ENCODE measurements around the gene ZC3H12C.
A peak's percentile ranks its signal among the peaks of the same experiment; 100 is the strongest.

DNA sequence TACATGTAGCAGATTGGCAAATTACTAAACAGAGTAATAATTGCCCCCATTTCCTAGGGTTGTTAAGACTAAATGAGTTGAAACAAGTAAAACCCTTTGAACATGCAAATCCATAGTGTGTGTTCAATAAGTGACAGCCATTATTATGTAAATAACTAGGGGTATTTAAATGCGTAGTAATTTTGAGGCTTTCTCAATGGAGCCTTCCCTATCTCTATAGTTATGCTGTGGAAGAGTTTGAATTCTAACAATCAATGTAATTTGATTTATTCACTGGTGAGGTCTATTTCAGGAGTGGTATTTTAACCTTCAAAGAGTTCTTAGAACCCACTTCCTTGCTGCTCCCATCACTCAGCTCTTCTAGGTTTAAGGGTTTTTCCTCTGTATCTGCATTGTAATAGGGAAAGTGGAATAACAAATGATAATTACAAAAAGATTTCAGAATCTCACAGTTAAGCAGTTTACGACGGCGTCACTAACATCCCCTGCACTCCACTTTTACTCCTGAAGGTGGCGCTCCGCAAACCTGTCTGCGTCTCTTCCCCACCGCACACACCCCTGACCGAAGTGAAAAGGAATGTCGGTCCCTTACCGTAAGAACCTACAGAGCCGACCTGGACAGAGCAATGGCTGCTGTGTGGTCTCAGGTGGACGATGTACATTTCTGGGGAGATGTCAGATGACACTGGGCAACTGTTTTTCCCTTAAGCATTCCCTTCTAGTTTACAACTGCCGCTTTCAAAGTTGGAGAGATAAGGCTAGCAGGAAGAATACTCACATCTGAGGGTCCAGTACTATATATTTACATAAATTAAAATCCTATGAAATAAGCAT, 80.8 kb downstream of the ZC3H12C start:
- TF ChIP-seq, protein P1, sequence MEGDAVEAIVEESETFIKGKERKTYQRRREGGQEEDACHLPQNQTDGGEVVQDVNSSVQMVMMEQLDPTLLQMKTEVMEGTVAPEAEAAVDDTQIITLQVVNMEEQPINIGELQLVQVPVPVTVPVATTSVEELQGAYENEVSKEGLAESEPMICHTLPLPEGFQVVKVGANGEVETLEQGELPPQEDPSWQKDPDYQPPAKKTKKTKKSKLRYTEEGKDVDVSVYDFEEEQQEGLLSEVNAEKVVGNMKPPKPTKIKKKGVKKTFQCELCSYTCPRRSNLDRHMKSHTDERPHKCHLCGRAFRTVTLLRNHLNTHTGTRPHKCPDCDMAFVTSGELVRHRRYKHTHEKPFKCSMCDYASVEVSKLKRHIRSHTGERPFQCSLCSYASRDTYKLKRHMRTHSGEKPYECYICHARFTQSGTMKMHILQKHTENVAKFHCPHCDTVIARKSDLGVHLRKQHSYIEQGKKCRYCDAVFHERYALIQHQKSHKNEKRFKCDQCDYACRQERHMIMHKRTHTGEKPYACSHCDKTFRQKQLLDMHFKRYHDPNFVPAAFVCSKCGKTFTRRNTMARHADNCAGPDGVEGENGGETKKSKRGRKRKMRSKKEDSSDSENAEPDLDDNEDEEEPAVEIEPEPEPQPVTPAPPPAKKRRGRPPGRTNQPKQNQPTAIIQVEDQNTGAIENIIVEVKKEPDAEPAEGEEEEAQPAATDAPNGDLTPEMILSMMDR (IDR thresholded peaks at IDR 0.05), result peak; percentile 48 to 56 (median 49)
- TF ChIP-seq POLR2A (IDR thresholded peaks at IDR 0.05) (no peak), EP300 (IDR thresholded peaks at IDR 0.05) (no peak)

Data from ovary (tissue), 3 donors.